ENCODE results near the gene KAT7.
A peak's percentile ranks its signal among the peaks of the same experiment; 100 is the strongest.

DNA sequence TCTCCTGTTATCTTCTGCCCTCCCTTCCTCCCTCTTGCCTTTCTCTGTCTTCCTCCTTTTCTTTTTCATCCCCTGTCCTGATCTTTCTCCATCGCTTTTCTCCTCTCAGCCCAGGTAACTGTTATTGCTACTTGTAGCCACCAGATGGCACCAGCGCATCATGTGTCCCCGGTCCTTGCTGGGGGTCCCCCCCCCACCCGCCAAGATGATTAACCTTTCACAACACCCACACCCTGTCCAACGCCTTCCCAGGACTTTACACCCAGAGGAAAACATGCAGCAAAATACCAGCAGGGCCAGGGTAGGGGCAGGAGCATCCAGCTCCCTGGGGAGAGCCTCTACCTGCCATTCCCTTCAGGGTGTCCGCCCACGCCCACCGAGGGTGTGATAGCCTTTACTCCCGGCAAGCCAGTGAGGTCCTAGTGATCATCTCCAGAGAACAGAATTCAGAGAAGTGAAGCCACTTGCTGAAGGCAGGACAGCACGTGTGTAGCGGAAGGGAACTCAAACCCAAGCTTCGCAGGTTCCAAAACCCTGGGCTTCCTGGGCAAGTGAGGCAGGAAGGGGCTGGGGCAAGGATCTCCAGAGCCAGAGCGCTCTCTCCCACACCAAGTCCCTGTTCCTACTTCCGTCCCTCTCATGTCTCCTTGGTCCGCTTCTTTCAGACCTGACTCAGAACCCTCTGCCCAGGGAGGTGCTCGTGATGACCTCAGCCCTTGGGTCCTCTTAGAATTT, 72.8 kb downstream of the KAT7 start:
- TF ChIP-seq, protein P1, sequence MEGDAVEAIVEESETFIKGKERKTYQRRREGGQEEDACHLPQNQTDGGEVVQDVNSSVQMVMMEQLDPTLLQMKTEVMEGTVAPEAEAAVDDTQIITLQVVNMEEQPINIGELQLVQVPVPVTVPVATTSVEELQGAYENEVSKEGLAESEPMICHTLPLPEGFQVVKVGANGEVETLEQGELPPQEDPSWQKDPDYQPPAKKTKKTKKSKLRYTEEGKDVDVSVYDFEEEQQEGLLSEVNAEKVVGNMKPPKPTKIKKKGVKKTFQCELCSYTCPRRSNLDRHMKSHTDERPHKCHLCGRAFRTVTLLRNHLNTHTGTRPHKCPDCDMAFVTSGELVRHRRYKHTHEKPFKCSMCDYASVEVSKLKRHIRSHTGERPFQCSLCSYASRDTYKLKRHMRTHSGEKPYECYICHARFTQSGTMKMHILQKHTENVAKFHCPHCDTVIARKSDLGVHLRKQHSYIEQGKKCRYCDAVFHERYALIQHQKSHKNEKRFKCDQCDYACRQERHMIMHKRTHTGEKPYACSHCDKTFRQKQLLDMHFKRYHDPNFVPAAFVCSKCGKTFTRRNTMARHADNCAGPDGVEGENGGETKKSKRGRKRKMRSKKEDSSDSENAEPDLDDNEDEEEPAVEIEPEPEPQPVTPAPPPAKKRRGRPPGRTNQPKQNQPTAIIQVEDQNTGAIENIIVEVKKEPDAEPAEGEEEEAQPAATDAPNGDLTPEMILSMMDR (IDR thresholded peaks at IDR 0.05; ENCODE audit: insufficient read depth, low read length): peak; percentile 42
- TF ChIP-seq, protein P2, sequence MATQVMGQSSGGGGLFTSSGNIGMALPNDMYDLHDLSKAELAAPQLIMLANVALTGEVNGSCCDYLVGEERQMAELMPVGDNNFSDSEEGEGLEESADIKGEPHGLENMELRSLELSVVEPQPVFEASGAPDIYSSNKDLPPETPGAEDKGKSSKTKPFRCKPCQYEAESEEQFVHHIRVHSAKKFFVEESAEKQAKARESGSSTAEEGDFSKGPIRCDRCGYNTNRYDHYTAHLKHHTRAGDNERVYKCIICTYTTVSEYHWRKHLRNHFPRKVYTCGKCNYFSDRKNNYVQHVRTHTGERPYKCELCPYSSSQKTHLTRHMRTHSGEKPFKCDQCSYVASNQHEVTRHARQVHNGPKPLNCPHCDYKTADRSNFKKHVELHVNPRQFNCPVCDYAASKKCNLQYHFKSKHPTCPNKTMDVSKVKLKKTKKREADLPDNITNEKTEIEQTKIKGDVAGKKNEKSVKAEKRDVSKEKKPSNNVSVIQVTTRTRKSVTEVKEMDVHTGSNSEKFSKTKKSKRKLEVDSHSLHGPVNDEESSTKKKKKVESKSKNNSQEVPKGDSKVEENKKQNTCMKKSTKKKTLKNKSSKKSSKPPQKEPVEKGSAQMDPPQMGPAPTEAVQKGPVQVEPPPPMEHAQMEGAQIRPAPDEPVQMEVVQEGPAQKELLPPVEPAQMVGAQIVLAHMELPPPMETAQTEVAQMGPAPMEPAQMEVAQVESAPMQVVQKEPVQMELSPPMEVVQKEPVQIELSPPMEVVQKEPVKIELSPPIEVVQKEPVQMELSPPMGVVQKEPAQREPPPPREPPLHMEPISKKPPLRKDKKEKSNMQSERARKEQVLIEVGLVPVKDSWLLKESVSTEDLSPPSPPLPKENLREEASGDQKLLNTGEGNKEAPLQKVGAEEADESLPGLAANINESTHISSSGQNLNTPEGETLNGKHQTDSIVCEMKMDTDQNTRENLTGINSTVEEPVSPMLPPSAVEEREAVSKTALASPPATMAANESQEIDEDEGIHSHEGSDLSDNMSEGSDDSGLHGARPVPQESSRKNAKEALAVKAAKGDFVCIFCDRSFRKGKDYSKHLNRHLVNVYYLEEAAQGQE (IDR thresholded peaks at IDR 0.05; ENCODE audit: insufficient replicate concordance, low read depth): no peak
